Measurements from ENCODE around the gene ID3. TPM values are rescaled to one million over a fixed set of nuclear protein-coding genes. Genes with fewer than 3 reads are reported as not detected.

Gene ID3
- total RNA-seq, 1 donor = 32.4 TPM

- no peak for DNase-seq (ENCODE audit: low read depth)
- H3K4me3 ChIP-seq (ENCODE audit: low read depth, low read length) = peak overlapping the region; percentile 13
- TF ChIP-seq, protein P1, sequence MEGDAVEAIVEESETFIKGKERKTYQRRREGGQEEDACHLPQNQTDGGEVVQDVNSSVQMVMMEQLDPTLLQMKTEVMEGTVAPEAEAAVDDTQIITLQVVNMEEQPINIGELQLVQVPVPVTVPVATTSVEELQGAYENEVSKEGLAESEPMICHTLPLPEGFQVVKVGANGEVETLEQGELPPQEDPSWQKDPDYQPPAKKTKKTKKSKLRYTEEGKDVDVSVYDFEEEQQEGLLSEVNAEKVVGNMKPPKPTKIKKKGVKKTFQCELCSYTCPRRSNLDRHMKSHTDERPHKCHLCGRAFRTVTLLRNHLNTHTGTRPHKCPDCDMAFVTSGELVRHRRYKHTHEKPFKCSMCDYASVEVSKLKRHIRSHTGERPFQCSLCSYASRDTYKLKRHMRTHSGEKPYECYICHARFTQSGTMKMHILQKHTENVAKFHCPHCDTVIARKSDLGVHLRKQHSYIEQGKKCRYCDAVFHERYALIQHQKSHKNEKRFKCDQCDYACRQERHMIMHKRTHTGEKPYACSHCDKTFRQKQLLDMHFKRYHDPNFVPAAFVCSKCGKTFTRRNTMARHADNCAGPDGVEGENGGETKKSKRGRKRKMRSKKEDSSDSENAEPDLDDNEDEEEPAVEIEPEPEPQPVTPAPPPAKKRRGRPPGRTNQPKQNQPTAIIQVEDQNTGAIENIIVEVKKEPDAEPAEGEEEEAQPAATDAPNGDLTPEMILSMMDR (IDR thresholded peaks at IDR 0.05; ENCODE audit: insufficient read depth, low read depth, low read length) = no peak
Observed at GRCh38 chr1:23576338-23577055, 17.2 kb upstream of the ID3 start.

GRCh38 chr1:23575226-23575810 is 16.0 kb upstream of the ID3 start:
- TF ChIP-seq, protein P1 (IDR thresholded peaks at IDR 0.05; ENCODE audit: insufficient read depth, low read depth, low read length) = no peak
- H3K4me3 ChIP-seq (ENCODE audit: low read depth, low read length) = no peak overlapping the region
- no peak for DNase-seq (ENCODE audit: low read depth)

GRCh38 chr1:23574265-23574754 is 15.0 kb upstream of the ID3 start:
- DNase-seq (ENCODE audit: low read depth) = no peak
- TF ChIP-seq, protein P1 (IDR thresholded peaks at IDR 0.05; ENCODE audit: insufficient read depth, low read depth, low read length) = no peak

DNA sequence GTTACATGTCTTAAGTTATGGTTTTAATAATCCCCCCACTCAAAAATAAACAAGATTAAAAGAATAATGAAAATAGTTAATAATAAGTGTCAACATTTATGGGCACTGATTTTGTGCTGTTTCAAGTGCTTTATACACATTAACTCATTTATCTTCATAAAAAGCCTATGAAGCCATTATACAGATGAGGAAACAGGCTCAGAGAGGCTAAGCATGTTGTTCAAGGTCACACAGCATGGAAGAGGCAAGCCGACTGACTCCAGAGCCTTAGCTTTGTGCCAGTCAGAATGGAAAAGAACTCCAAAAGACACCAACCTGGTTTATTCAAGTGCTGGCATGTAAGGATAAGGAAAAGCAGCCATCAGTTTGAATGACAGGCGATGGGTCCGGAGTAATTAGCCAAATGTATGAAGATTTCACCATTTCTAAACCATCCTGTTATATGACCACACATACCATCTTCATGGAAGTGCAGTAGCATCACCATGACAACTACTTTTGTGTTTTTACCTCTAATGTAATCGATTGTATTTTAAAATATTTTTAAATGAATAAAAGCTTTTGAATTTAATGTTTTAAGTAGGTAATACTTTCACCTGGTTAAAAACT is 14.4 kb upstream of the ID3 start:
- DNase-seq (ENCODE audit: low read depth) = no peak
- no peak overlapping the region for H3K4me3 ChIP-seq (ENCODE audit: low read depth, low read length)
- TF ChIP-seq, protein P1 (IDR thresholded peaks at IDR 0.05; ENCODE audit: insufficient read depth, low read depth, low read length) = no peak

More at GRCh38 chr1:23574265-23574754, 15.0 kb upstream of the ID3 start:
- H3K4me3 ChIP-seq (ENCODE audit: low read depth, low read length) = no peak overlapping the region

DNA sequence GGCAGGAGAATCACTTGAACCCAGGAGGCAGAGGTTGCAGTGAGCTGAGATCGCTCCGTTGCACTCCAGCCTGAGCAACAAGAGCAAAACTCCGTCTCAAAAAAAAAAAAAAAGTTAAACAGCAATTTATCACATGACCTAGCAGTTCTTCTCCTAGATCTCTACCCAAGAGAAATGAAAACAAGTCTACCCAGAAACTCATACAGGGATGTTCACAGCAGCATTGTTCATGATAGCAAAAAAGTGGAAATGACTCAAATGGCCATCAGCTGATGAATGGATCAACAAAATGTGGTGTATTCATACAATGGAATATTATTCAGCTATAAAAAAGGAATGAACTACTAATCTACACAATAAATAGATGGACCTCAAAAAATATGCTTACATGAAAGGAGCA is 12.2 kb upstream of the ID3 start:
- H3K4me3 ChIP-seq (ENCODE audit: low read depth, low read length) = no peak overlapping the region
- TF ChIP-seq, protein P1 (IDR thresholded peaks at IDR 0.05; ENCODE audit: insufficient read depth, low read depth, low read length) = no peak
- no peak for DNase-seq (ENCODE audit: low read depth)

GRCh38 chr1:23570001-23570691 is 10.8 kb upstream of the ID3 start:
- no peak for DNase-seq (ENCODE audit: low read depth)
- H3K4me3 ChIP-seq (ENCODE audit: low read depth, low read length) = no peak overlapping the region

More at GRCh38 chr1:23570001-23570691, 10.8 kb upstream of the ID3 start:
- TF ChIP-seq, protein P1 (IDR thresholded peaks at IDR 0.05; ENCODE audit: insufficient read depth, low read depth, low read length) = no peak

Data from fibroblast of villous mesenchyme (primary cell).